HG03135 (cell line): ENCODE results near the gene PASD1.

Source experiments
- ATAC-seq: cut with Tn5 transposase; IDR thresholded peaks from one replicate; pipeline ENCODE4 v1.9.1; 2021; ENCODE audit warnings: mild to moderate bottlenecking, moderate library complexity; ENCODE audit not compliant: unreplicated experiment

Gene PASD1

GRCh38 chrX:151701071-151701470 lies 137.6 kb downstream of the PASD1 start:
- ATAC-seq: no peak

- ATAC-seq: no peak
Observed at GRCh38 chrX:151701531-151701930, 138.1 kb downstream of the PASD1 start.

- no peak for ATAC-seq
Observed at GRCh38 chrX:151702026-151702714, 138.7 kb downstream of the PASD1 start.

- no peak for ATAC-seq
Observed at GRCh38 chrX:151702741-151703340, 139.4 kb downstream of the PASD1 start.

DNA sequence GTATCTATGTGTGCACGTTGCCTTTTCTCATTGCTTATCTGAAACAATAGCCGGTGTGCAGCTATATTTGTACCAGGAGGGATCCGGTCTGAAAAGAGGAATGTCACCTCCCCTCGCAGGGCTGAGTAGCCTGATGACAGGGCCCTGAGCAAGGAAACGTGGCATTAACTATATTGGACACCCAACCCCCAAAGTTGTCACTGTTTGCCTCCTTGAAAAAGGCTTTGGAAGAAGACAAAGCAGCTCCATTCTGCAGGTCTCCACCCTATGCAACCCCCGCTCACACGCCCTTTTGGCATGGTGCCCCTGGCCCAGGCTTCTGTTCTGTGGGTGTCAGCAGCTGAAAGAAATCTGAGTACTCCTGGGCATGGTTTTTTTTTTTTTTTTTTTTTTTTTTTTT lies 140.0 kb downstream of the PASD1 start:
- no peak for ATAC-seq

- no peak for ATAC-seq
Observed at GRCh38 chrX:151704041-151704663, 140.7 kb downstream of the PASD1 start.

GRCh38 chrX:151708821-151709220 lies 145.3 kb downstream of the PASD1 start:
- no peak for ATAC-seq

GRCh38 chrX:151710457-151710856 lies 147.0 kb downstream of the PASD1 start:
- no peak for ATAC-seq

GRCh38 chrX:151711154-151711553 lies 147.7 kb downstream of the PASD1 start:
- ATAC-seq: no peak

GRCh38 chrX:151711787-151712186 lies 148.3 kb downstream of the PASD1 start:
- ATAC-seq: no peak

DNA sequence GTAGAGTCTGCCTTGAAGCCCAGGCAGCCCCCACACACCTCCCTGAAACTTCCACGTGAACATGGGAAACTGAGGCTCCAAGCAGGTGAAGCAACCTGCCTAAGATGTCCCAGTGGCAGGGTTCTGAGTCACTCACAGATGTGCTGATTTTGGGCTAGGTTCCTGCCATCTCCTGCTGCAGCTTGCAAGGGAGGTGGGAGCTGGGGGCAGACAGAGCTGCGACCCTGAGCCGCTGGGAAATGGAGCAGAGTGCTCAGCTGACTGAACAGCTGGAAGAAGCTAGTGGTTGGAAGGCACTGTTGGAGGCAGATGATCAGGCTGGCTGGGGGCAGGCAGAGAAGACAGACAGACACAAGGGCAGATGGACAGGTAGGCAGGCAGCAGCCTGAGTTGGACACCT lies 148.8 kb downstream of the PASD1 start:
- no peak for ATAC-seq

GRCh38 chrX:151713849-151714248 lies 150.4 kb downstream of the PASD1 start:
- no peak for ATAC-seq

- ATAC-seq: no peak
Observed at GRCh38 chrX:151714362-151714761, 150.9 kb downstream of the PASD1 start.

DNA sequence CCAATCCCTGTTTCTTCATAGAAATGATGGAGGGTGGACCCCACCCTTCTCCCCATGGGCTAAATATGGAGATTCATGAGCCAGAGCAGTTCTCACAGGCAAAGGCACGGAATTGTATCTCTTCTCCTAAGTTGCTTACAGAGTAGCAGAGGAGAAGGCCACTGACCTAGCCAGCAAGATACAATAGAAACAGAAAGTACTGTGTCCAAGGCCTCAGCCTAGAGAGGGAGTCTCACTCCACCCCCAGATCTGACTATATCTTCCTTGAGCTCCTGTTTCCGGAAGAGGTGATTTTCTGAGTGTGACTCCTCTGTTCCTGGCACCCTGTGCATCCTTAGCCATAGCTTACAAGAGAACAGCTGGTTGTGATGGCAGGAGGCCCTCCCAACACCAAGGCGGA lies 152.3 kb downstream of the PASD1 start, which contains the start of gene FATE1:
FATE1 (plus strand) TSS at position 284 of the 400 bp plus-strand sequence; CDS start at position 369, 85 bp downstream.
- no peak for ATAC-seq

- ATAC-seq: no peak
Observed at GRCh38 chrX:151722241-151722846, 158.9 kb downstream of the PASD1 start.

GRCh38 chrX:151723156-151723760 lies 159.8 kb downstream of the PASD1 start:
- ATAC-seq: no peak

DNA sequence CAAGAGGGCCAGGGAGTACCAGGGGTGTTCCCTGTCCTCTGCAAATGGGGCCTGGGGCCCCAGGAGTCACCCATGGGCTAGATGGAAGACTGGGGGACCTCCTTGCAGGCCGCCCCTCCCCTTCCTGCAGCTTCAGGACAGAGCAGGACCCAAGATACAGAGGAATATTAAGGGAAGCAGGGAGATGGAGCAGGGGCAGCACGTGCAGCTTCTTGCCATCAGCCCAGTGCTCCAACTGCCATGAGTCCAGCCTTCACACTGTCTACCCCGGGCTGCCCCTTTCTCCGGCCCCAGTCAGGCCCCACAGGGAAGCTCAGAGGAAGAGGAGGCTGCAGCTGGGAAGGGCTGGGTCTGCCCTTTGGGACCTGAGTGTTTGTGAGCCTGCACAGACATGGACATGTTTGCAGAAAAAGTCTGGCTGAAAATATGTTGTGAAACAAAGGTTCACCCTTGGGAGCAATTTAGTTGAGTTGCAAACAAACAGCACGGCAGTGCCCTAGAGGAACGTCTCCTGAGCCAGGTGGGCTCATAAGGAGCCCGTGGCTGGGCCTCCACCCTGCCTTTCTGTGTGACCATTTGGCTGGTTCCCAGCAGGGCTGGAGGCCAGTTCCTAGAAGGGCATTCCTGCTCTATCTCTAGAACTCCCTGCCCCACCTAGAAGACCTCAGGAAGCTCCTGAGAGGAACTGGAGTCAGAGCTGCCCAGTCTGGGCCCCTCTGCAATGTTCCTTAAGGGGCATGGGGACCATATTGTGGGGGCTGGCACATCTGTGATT lies 161.3 kb downstream of the PASD1 start:
- no peak for ATAC-seq

DNA sequence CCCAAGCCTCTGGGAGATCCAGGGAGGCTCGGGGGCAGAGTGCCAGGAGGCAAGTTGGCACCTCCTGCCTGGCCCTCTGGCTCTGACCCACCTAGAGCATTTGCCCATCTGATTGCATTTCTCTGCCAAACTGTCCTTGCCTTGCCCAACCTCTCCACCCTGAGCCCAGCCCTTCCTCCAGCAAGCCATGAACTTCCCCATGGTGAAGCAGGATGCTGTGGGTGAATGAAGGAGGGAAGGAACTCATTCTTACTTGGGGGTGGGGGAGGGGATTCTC lies 161.8 kb downstream of the PASD1 start:
- ATAC-seq: no peak
